K562 treated with DMSO at 1 percent for 12 hours (cell line): ENCODE measurements around the gene WFDC1. TPM values are rescaled to one million over a fixed set of nuclear protein-coding genes. Genes with fewer than 3 reads are reported as not detected.

Source experiments
- total RNA-seq: library from RNA; unstranded; fragments of 300-600 nt; gene quantifications from 2 replicates; pipeline ENCODE4 v1.2.3, GENCODE V29; 2022; ENCODE audit not compliant: insufficient read depth

WFDC1 gene, protein sequence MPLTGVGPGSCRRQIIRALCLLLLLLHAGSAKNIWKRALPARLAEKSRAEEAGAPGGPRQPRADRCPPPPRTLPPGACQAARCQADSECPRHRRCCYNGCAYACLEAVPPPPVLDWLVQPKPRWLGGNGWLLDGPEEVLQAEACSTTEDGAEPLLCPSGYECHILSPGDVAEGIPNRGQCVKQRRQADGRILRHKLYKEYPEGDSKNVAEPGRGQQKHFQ
- not detected in 2 replicates for total RNA-seq

DNA sequence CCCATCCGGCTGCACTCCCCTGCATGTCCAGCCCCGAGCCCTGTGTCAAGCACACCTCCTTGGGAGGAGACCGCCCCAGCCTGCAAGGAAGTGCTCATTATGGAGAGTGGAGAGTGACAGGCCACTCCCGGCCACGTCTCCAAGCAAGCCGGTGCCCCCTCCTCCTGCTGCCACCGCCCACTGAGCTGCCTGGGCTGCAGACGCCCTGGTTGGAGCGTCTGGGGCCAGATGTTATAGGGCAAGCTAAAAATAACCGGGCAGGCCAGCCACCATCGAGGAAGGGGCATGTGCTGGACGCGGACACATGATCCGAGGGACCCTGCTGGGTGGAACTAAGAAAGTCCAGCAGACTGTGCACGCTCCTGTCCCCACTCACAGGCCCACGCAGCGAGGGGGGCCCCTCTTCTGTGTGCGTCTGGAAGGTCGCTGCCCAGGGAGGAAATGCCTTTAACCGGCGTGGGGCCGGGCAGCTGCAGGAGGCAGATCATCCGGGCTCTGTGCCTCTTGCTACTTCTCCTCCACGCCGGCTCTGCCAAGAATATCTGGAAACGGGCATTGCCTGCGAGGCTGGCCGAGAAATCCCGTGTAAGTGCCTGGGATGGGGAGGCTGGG lies at the start of gene WFDC1:
Gene WFDC1, plus strand, starts transcription at position 348 of the 612 bp plus-strand sequence. Its CDS starts 94 bp downstream, at position 442.

DNA sequence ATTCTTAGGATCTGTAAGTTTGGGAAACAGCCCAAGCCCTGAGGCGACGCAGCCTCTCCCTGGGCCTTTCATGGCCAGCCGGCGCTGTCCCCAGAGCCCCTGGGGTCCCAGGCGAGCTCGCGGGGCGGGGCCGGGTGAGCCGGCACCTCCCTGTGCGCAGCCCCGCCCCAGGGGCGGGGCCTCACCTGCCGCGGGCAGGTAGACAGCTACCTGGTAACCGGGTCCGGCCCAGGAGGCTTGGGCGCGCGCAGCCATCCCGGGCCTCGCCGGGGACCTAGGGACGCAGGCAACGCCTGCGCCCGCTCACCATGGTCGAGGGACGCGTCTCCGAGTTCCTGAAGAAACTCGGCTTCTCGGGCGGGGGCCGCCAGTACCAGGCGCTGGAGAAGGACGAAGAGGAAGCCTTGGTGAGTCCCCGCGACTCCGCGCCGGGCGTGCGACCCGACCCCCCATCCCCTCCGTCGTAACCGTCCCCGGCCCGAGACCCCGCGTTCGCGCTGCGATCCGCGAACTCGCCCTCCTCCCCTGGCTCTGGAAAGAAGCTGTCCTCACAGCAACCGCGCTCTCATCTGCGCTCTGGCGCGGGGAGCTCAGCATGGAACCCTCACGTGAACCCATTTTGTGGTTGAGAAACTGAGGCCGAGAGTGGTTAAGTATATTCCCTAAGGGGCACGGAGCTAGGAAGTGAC lies 73.8 kb downstream of the WFDC1 start, which contains the start of gene ATP2C2:
Gene ATP2C2, plus strand, starts transcription at position 231 of the 689 bp plus-strand sequence. Its CDS starts 78 bp downstream, at position 309.

Other genes with a start within 250 kb of the WFDC1 start
- gene MBTPS1, start 177.9 kb upstream of the WFDC1 start, total RNA-seq, result 55.3 and 112 TPM in 2 replicates
- gene HSDL1, start 149.7 kb upstream of the WFDC1 start, total RNA-seq, result 22.7 and 54.8 TPM in 2 replicates
- gene DNAAF1, start 149.6 kb upstream of the WFDC1 start, total RNA-seq, result not detected in 2 replicates
- gene TAF1C, start 107.8 kb upstream of the WFDC1 start, total RNA-seq, result 16.7 and 45.2 TPM in 2 replicates
- gene ADAD2, start 103.7 kb upstream of the WFDC1 start, total RNA-seq, result not detected in 2 replicates
- gene KCNG4, start 54.9 kb upstream of the WFDC1 start, total RNA-seq, result not detected in 2 replicates
- gene ATP2C2, start 73.7 kb downstream of the WFDC1 start, total RNA-seq, result not detected in 2 replicates
- gene MEAK7, start 209.8 kb downstream of the WFDC1 start, total RNA-seq, result 4.0 and 11.2 TPM in 2 replicates